Duodenal mucosa (tissue), 2 donors: ENCODE data around the gene SSBP3.
"Not testable (repeated sequence)": the region's sequence is repeated elsewhere in the genome, so short reads cannot be mapped to it uniquely, and the experiment has no call there.

Source experiments
- H3K27ac ChIP-seq: one replicate; pipeline ENCODE4 v1.7.0; 2013; ENCODE audit warnings: low read depth, low read length
- H3K27me3 ChIP-seq, 2 donors: one replicate each; pipeline ENCODE4 v1.7.0; 2013; ENCODE audit warnings: low read length in 2 of 2, control low read depth in 1 of 2; ENCODE audit not compliant: insufficient read depth in 2 of 2, control insufficient read depth in 1 of 2
- H3K36me3 ChIP-seq, 2 donors: one replicate each; pipeline ENCODE4 v1.7.0; 2013; ENCODE audit warnings: low read length in 2 of 2, control low read depth in 1 of 2; ENCODE audit not compliant: insufficient read depth in 2 of 2, control insufficient read depth in 1 of 2
- H3K4me1 ChIP-seq, 2 donors: one replicate each; pipeline ENCODE4 v1.7.0; 2013; ENCODE audit warnings: low read length in 2 of 2, control low read depth in 1 of 2; ENCODE audit not compliant: insufficient read depth in 2 of 2, control insufficient read depth in 1 of 2
- H3K4me3 ChIP-seq, 2 donors: one replicate each; pipeline ENCODE4 v1.7.0; 2013; ENCODE audit warnings: low read length in 2 of 2, low read depth in 1 of 2
- H3K9ac ChIP-seq, 2 donors: one replicate each; pipeline ENCODE4 v1.7.0; 2013; ENCODE audit warnings: low read length in 2 of 2, low read depth in 1 of 2
- H3K9me3 ChIP-seq, 2 donors: one replicate each; pipeline ENCODE4 v1.7.0; 2013; ENCODE audit warnings: low read length in 2 of 2, control low read depth in 1 of 2; ENCODE audit not compliant: control insufficient read depth in 1 of 2

The SSBP3 gene

DNA sequence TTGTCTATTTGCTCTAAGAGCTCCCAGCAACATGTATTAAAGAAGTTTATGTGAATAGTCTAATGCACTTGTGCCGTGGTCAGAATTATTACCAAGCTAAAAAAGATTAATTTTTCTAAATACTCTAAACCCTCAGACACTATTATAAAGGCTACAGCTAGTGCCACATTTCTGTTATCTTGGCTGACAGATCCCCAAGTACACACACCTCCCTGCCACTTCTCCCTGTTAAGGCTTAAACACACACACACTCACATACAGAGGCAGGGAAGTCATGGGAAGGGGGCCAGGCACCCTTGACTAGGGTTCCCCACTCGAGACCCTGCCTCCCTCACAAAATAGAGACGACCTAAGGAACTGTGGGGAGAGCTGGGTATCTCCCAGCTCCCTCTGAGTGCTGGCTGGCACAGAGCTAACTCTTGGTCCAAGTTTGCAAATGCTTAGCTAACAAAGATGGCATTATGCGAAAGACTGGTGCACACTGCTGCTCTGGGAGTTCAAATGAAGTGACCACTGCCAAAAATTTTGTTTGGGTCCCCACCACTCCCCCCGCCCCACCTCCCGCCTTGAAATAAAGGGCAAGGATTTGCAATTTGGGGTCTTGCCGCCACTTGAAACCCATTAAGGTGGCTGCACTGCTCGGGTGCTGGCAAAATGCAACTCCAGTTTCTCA lies 9.8 kb downstream of the SSBP3 start:
- Histone ChIP-seq H3K9ac (peak overlapping the region in 1 of 2 donors; percentile 15), H3K4me3 (no peak overlapping the region), H3K36me3 (peaks cover 45 to 77% of the 10 kb centered on the region in 2 donors), H3K27me3 (no peaks in the 10 kb centered on the region), H3K9me3 (no peaks in the 10 kb centered on the region), H3K27ac (no peak overlapping the region), H3K4me1 (peaks cover 14 to 17% of the 10 kb centered on the region in 2 donors)

DNA sequence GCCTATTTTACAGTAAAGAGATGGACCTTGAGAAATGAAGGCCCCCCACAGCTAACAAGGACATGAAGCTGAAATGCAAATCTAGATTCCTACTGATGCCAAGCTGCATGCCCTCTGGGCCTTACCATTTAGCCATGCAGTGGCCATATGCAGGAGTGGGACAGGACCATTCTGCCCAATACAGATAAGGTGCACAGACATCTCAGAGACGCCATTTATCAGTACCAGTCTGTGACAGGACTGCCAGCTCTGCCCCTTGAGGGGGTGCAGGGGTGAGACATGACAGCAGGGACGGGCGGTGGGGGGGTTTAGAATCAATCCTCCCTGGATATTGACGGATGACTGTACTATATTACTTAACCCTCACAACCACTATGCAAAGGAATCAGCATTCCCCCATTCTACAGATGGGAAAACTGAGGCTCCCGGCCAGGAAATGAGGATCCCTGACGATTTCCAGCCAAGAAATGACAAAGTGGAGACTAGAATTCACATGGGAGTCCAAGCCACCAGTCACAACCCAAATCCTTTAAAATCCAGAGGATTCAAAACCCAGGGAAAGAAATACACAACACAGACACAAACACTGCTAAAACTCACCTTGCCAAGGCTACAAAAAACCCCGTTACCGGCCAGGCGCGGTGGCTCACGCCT lies 10.8 kb downstream of the SSBP3 start:
- H3K4me1 ChIP-seq = peaks cover 14% of the 10 kb centered on the region in 2 donors
- no peak overlapping the region for H3K4me3 ChIP-seq
- H3K9me3 ChIP-seq = no peaks in the 10 kb centered on the region
- no peak overlapping the region for H3K27ac ChIP-seq
- no peaks in the 10 kb centered on the region for H3K27me3 ChIP-seq
- H3K36me3 ChIP-seq = peaks cover 38 to 74% of the 10 kb centered on the region in 2 donors
- no peak overlapping the region for H3K9ac ChIP-seq

DNA sequence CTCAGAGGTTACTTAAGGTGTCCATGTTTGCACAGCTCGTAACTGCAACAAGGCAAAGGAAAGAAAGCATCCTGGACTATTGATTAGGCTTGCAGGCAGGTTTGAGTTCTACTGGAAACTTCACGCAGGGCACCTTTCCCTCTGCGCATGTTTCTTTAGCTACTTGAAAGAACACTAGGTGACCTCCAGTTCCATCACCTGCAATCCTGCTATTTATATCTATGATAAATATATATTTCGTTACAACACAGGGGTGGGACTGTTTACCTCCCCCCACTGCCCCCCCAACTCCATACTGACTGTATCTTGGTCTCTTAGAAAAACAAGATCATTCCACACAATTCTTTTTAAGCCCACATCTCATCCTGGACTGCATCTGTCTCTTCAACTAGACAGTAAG lies 12.1 kb downstream of the SSBP3 start:
- Histone ChIP-seq H3K9ac (no peak overlapping the region), H3K36me3 (peaks cover 31 to 66% of the 10 kb centered on the region in 2 donors), H3K27ac (no peak overlapping the region), H3K9me3 (no peaks in the 10 kb centered on the region), H3K27me3 (no peaks in the 10 kb centered on the region), H3K4me3 (no peak overlapping the region), H3K4me1 (peaks cover 14% of the 10 kb centered on the region in 2 donors)

DNA sequence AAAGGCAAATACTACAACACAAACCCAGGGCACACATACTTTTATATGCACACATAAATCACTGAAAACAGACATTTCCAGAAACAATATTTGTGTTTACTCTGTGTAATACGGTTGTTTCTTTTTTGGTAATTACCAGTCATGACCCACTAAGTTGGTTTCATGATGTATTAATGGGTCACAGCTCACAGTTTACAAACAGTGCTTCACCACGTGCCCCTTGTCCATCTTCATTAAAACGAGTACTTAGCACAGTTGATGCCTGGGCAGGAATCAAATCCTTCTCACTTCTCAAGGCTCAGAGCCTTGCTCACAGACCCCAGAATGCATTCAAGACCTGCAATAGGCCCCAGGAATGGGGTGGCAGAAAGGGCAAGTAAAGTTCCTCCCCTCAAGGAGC lies 13.8 kb downstream of the SSBP3 start:
- H3K27me3 ChIP-seq = no peaks in the 10 kb centered on the region
- H3K4me3 ChIP-seq = no peak overlapping the region

DNA sequence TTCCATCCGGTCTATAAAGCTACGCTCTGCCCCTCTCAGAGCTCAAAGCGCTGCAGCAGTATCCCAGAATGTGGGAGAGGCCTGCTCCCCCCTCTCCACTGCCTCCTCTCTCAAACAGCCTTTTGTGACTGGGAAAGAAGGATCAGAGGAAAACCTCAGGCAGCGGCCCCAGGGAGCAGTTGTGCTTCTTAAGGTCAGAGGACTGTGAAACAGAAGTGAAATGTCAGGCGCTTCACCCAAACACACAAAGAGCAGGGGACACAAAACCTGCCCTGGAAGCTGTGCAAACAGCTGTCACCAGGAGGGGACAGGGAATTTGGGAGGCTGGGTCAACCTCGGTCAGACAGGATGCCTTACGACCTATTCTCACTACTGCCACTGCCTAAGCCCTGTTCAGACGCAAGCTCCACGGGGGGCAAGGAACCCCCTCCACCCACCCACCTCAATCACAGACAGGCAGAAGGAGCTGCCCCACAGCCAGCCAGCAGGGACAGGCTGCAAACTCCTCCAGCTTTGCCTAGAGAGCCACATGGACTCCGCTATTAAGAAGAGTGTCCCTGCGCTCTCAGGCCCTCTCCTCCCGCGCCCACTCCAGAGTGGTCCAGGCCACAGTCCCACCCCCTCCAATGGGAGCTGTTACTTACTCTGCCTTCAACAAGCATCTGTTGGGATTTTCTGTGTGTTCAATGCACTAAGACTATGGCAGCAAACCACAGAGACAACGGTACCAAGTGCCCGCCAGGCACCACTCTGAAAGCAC lies 14.6 kb downstream of the SSBP3 start:
- no peak overlapping the region for H3K9ac ChIP-seq
- H3K27me3 ChIP-seq = no peaks in the 10 kb centered on the region
- H3K9me3 ChIP-seq = no peaks in the 10 kb centered on the region
- no peak overlapping the region for H3K4me3 ChIP-seq
- peaks cover 0 to 15% of the 10 kb centered on the region in 2 donors for H3K4me1 ChIP-seq
- no peak overlapping the region for H3K27ac ChIP-seq
- H3K36me3 ChIP-seq = peaks cover 26 to 50% of the 10 kb centered on the region in 2 donors

More for the DNA sequence above, 13.8 kb downstream of the SSBP3 start:
- Histone ChIP-seq H3K9ac (no peak overlapping the region), H3K36me3 (peaks cover 26 to 52% of the 10 kb centered on the region in 2 donors), H3K9me3 (no peaks in the 10 kb centered on the region), H3K4me1 (peaks cover 7 to 15% of the 10 kb centered on the region in 2 donors), H3K27ac (no peak overlapping the region)

DNA sequence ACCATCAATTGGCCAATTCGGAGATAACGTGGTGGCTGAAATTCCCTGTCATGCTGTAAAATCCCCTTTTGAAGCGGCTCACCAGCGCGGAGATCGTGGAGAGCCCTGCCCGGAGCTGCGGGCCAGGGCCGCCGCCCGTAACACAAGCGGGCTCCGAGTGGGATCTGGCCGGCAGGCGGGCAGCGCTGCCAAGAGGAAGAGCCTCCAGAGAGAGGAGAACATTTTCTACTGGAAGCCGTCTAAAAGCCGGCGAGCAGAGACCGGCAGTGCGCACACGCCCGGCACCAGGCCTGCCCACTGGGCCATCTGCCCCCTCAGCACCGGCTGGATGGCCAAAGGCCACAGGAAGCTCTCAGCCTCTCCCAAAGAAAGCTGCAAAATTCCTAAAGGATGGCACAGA lies 15.5 kb downstream of the SSBP3 start:
- Histone ChIP-seq H3K36me3 (peaks cover 26 to 57% of the 10 kb centered on the region in 2 donors), H3K4me3 (no peak overlapping the region), H3K27me3 (no peaks in the 10 kb centered on the region), H3K27ac (no peak overlapping the region), H3K9ac (no peak overlapping the region), H3K4me1 (peaks cover 0 to 11% of the 10 kb centered on the region in 2 donors), H3K9me3 (no peaks in the 10 kb centered on the region)

DNA sequence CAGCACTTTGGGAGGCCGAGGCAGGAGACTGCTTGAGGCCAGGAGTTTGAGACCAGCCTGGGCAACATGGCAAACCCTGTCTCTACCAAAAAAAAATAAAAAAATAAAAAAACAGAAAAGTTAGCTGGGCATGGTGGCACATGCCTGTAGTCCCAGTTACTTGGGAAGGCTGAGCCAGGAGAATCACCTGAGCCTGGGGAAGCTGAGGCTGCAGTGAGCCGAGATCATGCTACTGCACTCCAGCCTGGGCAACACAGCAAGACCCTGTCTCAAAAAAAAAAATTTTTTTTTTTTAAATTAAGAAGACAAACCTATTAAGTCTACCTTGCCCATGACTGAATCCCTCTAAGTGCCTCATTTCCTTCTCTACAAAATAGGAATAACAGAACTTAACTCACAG lies 16.6 kb downstream of the SSBP3 start:
- H3K27ac ChIP-seq, H3K4me3 ChIP-seq, H3K9me3 ChIP-seq, H3K27me3 ChIP-seq, H3K9ac ChIP-seq: not testable (repeated sequence)
- Histone ChIP-seq H3K36me3 (peaks cover 20 to 50% of the 10 kb centered on the region in 2 donors), H3K4me1 (peaks cover 5 to 21% of the 10 kb centered on the region in 2 donors)

DNA sequence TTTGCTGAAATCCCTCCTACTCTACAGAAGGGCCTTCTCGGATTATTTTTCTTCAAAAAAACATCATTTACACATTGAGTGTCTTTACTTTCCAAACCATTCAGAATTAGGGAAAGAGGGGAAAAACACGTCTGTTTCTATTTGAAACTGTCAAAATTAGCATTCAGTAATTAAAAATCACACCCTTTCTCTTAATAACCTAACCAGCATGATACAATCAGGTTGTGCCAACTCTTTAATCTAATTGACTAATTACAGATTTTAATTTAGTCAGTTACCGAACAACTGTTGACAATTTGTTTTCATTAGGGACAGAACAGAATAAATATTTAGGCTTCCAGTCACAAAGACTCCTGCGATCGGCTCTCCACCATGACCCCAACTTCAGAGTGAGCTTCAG lies 18.8 kb downstream of the SSBP3 start:
- no peaks in the 10 kb centered on the region for H3K27me3 ChIP-seq
- H3K27ac ChIP-seq = no peak overlapping the region
- H3K4me3 ChIP-seq = no peak overlapping the region
- no peak overlapping the region for H3K9ac ChIP-seq
- peaks cover 17 to 31% of the 10 kb centered on the region in 2 donors for H3K36me3 ChIP-seq
- no peaks in the 10 kb centered on the region for H3K9me3 ChIP-seq
- peaks cover 12 to 25% of the 10 kb centered on the region in 2 donors for H3K4me1 ChIP-seq

DNA sequence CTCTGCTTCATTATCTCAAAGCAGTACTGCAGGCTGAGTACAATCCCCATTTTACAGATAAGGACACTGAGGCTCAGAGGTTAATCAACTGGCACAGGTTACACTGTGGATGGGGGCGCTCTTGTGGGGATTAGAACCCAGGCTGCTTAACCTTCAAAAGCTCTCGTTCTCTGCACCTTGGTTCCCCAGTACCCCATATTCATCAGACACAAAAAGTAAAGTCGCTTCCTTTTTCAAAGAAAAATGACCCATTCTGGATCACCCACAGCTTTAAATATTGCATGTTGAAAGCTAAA lies 20.5 kb downstream of the SSBP3 start:
- Histone ChIP-seq H3K27me3 (no peaks in the 10 kb centered on the region), H3K36me3 (peaks cover 8 to 18% of the 10 kb centered on the region in 2 donors), H3K4me3 (no peak overlapping the region), H3K9me3 (no peaks in the 10 kb centered on the region), H3K4me1 (peaks cover 14 to 25% of the 10 kb centered on the region in 2 donors), H3K9ac (no peak overlapping the region), H3K27ac (no peak overlapping the region)
